Lung (tissue), 12 donors: Measurements from ENCODE around the gene TIAM2. TPM values are rescaled to one million over a fixed set of nuclear protein-coding genes. Genes with fewer than 3 reads are reported as not detected.

ENCODE experiments used
- ATAC-seq: fragments of 200-7000 bp; cut with Tn5 transposase; one replicate; pipeline ENCODE4 v1.9.1; 2020; ENCODE audit warnings: moderate number of reproducible peaks; ENCODE audit not compliant: insufficient read depth, low FRiP score
- DNase-seq, 3 donors: peaks; one replicate each; pipeline ENCODE4 v3.0.0-alpha.2; 2013 to 2017
- H3K27ac ChIP-seq, 2 donors: one replicate each; pipeline ENCODE4 v1.5.1; 2013; ENCODE audit warnings: mild to moderate bottlenecking in 2 of 2, moderate library complexity in 2 of 2, control low read depth in 1 of 2, inconsistent platforms in 1 of 2, low read depth in 1 of 2, low read length in 1 of 2
- H3K27me3 ChIP-seq, 3 donors: one replicate each; pipeline ENCODE4 v1.5.1; 2013; ENCODE audit warnings: low read length in 2 of 3; ENCODE audit not compliant: control insufficient read depth in 3 of 3, insufficient read depth in 3 of 3
- H3K36me3 ChIP-seq, 4 donors: one replicate each; pipeline ENCODE4 v1.5.1; 2013; ENCODE audit warnings: low read length in 4 of 4, mild to moderate bottlenecking in 1 of 4, moderate library complexity in 1 of 4; ENCODE audit not compliant: control insufficient read depth in 4 of 4, insufficient read depth in 4 of 4
- H3K4me1 ChIP-seq, 5 donors: one replicate each; pipeline ENCODE4 v1.5.1; 2013; ENCODE audit warnings: low read length in 5 of 5, mild to moderate bottlenecking in 2 of 5, moderate library complexity in 1 of 5; ENCODE audit not compliant: control insufficient read depth in 5 of 5, insufficient read depth in 5 of 5
- H3K4me3 ChIP-seq: one replicate; pipeline ENCODE4 v1.5.1; 2013; ENCODE audit warnings: mild to moderate bottlenecking, control low read depth, moderate library complexity
- H3K9ac ChIP-seq, 2 donors: one replicate each; pipeline ENCODE4 v1.5.1; 2013; ENCODE audit warnings: low read length in 2 of 2, control low read depth in 1 of 2; ENCODE audit not compliant: insufficient read depth in 1 of 2
- H3K9me3 ChIP-seq, 4 donors: one replicate each; pipeline ENCODE4 v1.5.1; 2013; ENCODE audit warnings: low read length in 3 of 4, mild to moderate bottlenecking in 1 of 4, moderate library complexity in 1 of 4; ENCODE audit not compliant: control insufficient read depth in 4 of 4, insufficient read depth in 3 of 4
- CTCF ChIP-seq: IDR thresholded peaks from 2 replicates; pipeline ENCODE4 v1.5.1; 2012; ENCODE audit warnings: mild to moderate bottlenecking; ENCODE audit errors: control extremely low read depth, extremely low read depth
- whole genome bisulfite sequencing, 2 donors: extraction: QIAGEN DNeasy Blood & Tissue Kit; methylation state at CpG; one replicate each; pipeline ENCODE4 v1.1.7; 2013; 5-methylcytosine and 5-hydroxymethylcytosine counted together
- polyA plus RNA-seq, 2 donors: library from polyadenylated mRNA; stranded (reverse); fragments of 200-250 nt; gene quantifications; one replicate each; pipeline ENCODE4 v1.2.1, GENCODE V29; 2013
- total RNA-seq, 2 donors: library from RNA; depleted of rRNA in 1 of 2; stranded (reverse); fragments of >200 nt in 1 of 2; gene quantifications; one replicate each; pipeline ENCODE4 v1.2.1, GENCODE V29; 2014 to 2021
- donor health status: control.
- donor health status: control.
- donor health status: Bipolar disorder and iron deficiency.
- donor health status: healthy.
- donor health status: DM: yes; HTN: yes; CAD: no.

TIAM2 gene
- total and polyA plus RNA-seq, 4 donors: 1.8 to 17.5 (median 4.1) TPM

GRCh38 chr6:155120034-155120433 is 124.9 kb downstream of the TIAM2 start:
- ATAC-seq: no peak
- Histone ChIP-seq H3K9me3 (no peaks in the 10 kb centered on the region), H3K27ac (no peak overlapping the region), H3K36me3 (no peaks in the 10 kb centered on the region), H3K4me1 (peaks cover 0 to 9% (median 0%) of the 10 kb centered on the region in 5 donors), H3K4me3 (no peak overlapping the region), H3K9ac (no peak overlapping the region), H3K27me3 (no peaks in the 10 kb centered on the region)
- DNase-seq: no peak
- WGBS, 2 donors: 79 to 95% methylated on average over 6 of the region's 6 CpGs
- TF ChIP-seq CTCF: no peak

GRCh38 chr6:155121294-155121693 is 126.2 kb downstream of the TIAM2 start:
- H3K36me3 ChIP-seq: no peaks in the 10 kb centered on the region
- H3K4me1 ChIP-seq: peaks cover 0 to 9% (median 0%) of the 10 kb centered on the region in 5 donors
- no peak overlapping the region for H3K27ac ChIP-seq
- H3K9me3 ChIP-seq: no peaks in the 10 kb centered on the region
- no peak overlapping the region for H3K4me3 ChIP-seq
- no peak overlapping the region for H3K9ac ChIP-seq
- ATAC-seq: no peak
- H3K27me3 ChIP-seq: no peaks in the 10 kb centered on the region
- TF ChIP-seq CTCF: no peak
- DNase-seq: no peak
- 55 to 65% methylated on average over 4 of the region's 4 CpGs for WGBS, 2 donors

- ATAC-seq (no peak), DNase-seq (peak; percentile 42 to 58 (median 47))
- H3K36me3 ChIP-seq: no peaks in the 10 kb centered on the region
- H3K4me3 ChIP-seq: no peak overlapping the region
- WGBS, 2 donors: 30 to 50% methylated on average over 11 of the region's 11 CpGs
- no peaks in the 10 kb centered on the region for H3K9me3 ChIP-seq
- H3K27ac ChIP-seq: no peak overlapping the region
- no peak overlapping the region for H3K9ac ChIP-seq
- no peak for TF ChIP-seq CTCF
- no peaks in the 10 kb centered on the region for H3K27me3 ChIP-seq
- H3K4me1 ChIP-seq: peaks cover 0 to 9% (median 0%) of the 10 kb centered on the region in 5 donors
Measured at GRCh38 chr6:155121699-155122098, 126.6 kb downstream of the TIAM2 start.
